ENCODE data around the gene IQCF2. TPM values are rescaled to one million over a fixed set of nuclear protein-coding genes. Genes with fewer than 3 reads are reported as not detected.
"Not testable (repeated sequence)": the region's sequence is repeated elsewhere in the genome, so short reads cannot be mapped to it uniquely, and the experiment has no call there.

Gene IQCF2
- polyA plus RNA-seq, 3 donors, result not detected

- DNase-seq; H3K36me3 Mint-ChIP-seq; H3K9ac ChIP-seq (ENCODE audit: insufficient read depth, low read length, poor library complexity, severe bottlenecking); intact Hi-C loops (cut with micrococcal nuclease); H4K20me1 ChIP-seq (ENCODE audit: insufficient read depth, low read length); H3K4me2 ChIP-seq (replicated peaks; ENCODE audit: extremely low read depth, low read length, poor library complexity, severe bottlenecking); H3K27ac Mint-ChIP-seq; H3K4me3 ChIP-seq (replicated peaks in 1 of 3; ENCODE audit: low read depth in 2 of 3, low read length in 3 of 3); H3K4me3 Mint-ChIP-seq; H3K27ac ChIP-seq (ENCODE audit: low read depth in 1 of 2, low read length in 2 of 2); H2AFZ ChIP-seq (ENCODE audit: insufficient read depth, low read depth, low read length, poor library complexity, severe bottlenecking); H3K27me3 ChIP-seq (ENCODE audit: control insufficient read depth in 2 of 2, insufficient read depth in 2 of 2, low read length in 2 of 2); H3K9me3 ChIP-seq (replicated peaks in 1 of 2; ENCODE audit: control insufficient read depth in 1 of 2, insufficient read depth in 1 of 2, low read length in 2 of 2); H3K4me1 Mint-ChIP-seq; H3K4me1 ChIP-seq (ENCODE audit: control insufficient read depth in 1 of 2, insufficient read depth in 2 of 2, low read length in 2 of 2); H3K36me3 ChIP-seq (replicated peaks in 1 of 2; ENCODE audit: control insufficient read depth in 1 of 2, insufficient read depth in 2 of 2, low read length in 2 of 2); H3K79me2 ChIP-seq (ENCODE audit: insufficient read depth, low read length): not testable (repeated sequence)
- Mint-ChIP-seq H3K27me3 (ENCODE audit: low read depth in 3 of 3) (peaks cover 14 to 25% (median 14%) of the 10 kb centered on the region in 3 donors), H3K9me3 (peaks cover 11 to 28% (median 19%) of the 10 kb centered on the region in 7 donors)
- 60% methylated on average over 3 of the region's 7 CpGs for WGBS (ENCODE audit: insufficient coverage)
Observed at GRCh38 chr3:51902361-51902760, 40.9 kb downstream of the IQCF2 start.

GRCh38 chr3:51904034-51904823 lies 42.8 kb downstream of the IQCF2 start:
- Histone ChIP-seq H3K27me3 (ENCODE audit: control insufficient read depth in 2 of 2, insufficient read depth in 2 of 2, low read length in 2 of 2) (peaks cover 0 to 3% of the 10 kb centered on the region in 2 donors), H3K4me1 (ENCODE audit: control insufficient read depth in 1 of 2, insufficient read depth in 2 of 2, low read length in 2 of 2) (no peaks in the 10 kb centered on the region), H3K27ac (ENCODE audit: low read depth in 1 of 2, low read length in 2 of 2) (no peak overlapping the region), H3K9ac (ENCODE audit: insufficient read depth, low read length, poor library complexity, severe bottlenecking) (no peak overlapping the region), H3K36me3 (replicated peaks in 1 of 2; ENCODE audit: control insufficient read depth in 1 of 2, insufficient read depth in 2 of 2, low read length in 2 of 2) (no peaks in the 10 kb centered on the region), H3K4me2 (replicated peaks; ENCODE audit: extremely low read depth, low read length, poor library complexity, severe bottlenecking) (no peak overlapping the region), H3K4me3 (replicated peaks in 1 of 3; ENCODE audit: low read depth in 2 of 3, low read length in 3 of 3) (no peak overlapping the region), H3K9me3 (replicated peaks in 1 of 2; ENCODE audit: control insufficient read depth in 1 of 2, insufficient read depth in 1 of 2, low read length in 2 of 2) (peaks cover 0 to 14% of the 10 kb centered on the region in 2 donors), H2AFZ (ENCODE audit: insufficient read depth, low read depth, low read length, poor library complexity, severe bottlenecking) (no peak overlapping the region), H3K79me2 (ENCODE audit: insufficient read depth, low read length) (no peaks in the 10 kb centered on the region), H4K20me1 (ENCODE audit: insufficient read depth, low read length) (no peaks in the 10 kb centered on the region)
- H3K9me3 Mint-ChIP-seq, result peaks cover 17 to 39% (median 32%) of the 10 kb centered on the region in 7 donors
- H3K27ac Mint-ChIP-seq, result no peak overlapping the region
- intact Hi-C loops (cut with micrococcal nuclease), result no loop called here
- DNase-seq, result no peak
- no peak for TF ChIP-seq CTCF (IDR thresholded peaks at IDR 0.05)
- no peak overlapping the region for H3K4me3 Mint-ChIP-seq
- 100% methylated on average over 1 of the region's 2 CpGs for WGBS (ENCODE audit: insufficient coverage)
- no peaks in the 10 kb centered on the region for H3K36me3 Mint-ChIP-seq
- H3K27me3 Mint-ChIP-seq (ENCODE audit: low read depth in 3 of 3), result peaks cover 6 to 21% (median 12%) of the 10 kb centered on the region in 3 donors
- no peaks in the 10 kb centered on the region for H3K4me1 Mint-ChIP-seq

All from CD14-positive monocyte (primary cell).